ENCODE measurements around the gene CCDC88B.

Gene CCDC88B

GRCh38 chr11:64355078-64355940 lies 15.3 kb downstream of the CCDC88B start:
- peaks cover 3% of the 10 kb centered on the region for H3K36me3 ChIP-seq (ENCODE audit: control insufficient read depth, insufficient read depth, low read length)
- no peak overlapping the region for H3K9ac ChIP-seq (ENCODE audit: low read depth, low read length)
- no peaks in the 10 kb centered on the region for H3K27me3 ChIP-seq (ENCODE audit: control insufficient read depth, insufficient read depth, low read length)
- H3K4me3 ChIP-seq (ENCODE audit: low read depth, low read length): peak overlapping the region; percentile 8
- H3K4me1 ChIP-seq (ENCODE audit: control insufficient read depth, insufficient read depth, low read length): peaks cover 6% of the 10 kb centered on the region
- no peaks in the 10 kb centered on the region for H3K9me3 ChIP-seq (ENCODE audit: control insufficient read depth, insufficient read depth, low read length)

DNA sequence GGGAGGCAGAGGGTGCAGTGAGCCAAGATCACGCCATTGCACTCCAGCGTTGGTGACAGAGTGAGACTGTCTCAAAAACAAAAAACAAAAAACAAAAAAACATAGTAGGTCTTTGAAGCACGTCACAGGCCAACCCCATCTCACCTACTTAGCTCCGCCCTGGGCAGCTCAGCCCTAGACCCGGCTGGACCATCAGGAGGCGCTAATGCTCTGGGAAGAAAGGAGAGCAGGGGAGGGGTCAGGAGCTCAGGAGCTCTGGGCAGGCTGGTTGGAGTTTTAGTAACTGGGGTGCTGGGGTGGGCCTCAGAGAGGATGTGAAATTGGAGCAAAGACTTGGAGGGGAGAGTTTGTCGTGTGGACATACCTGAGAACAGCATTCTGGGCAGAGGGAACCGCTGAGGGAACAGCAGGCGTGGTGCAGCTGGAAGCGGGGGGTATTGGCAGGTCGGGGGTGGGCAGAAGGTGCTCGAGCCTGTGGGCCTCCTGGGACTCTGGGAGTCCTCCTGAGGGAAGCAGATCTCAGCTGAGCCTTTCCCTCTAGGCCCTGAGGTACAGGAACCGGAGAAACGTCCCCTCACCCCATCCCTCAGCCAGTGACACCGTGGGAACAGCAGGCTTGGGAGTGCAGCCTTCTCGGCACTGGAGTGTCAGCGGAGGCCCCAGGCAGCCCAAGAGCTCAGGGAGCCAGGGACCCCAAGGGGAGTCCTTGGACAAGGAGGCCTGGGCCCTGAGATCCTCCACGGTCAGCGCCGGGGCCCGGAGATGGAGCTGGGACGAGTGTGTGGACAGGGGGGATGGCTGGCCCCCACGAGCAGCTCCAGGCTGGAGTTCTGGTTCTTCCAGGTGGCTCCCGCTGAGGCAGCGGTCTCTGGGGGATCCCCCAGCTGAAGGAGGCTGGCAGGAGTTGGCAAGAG lies 16.8 kb downstream of the CCDC88B start:
- H3K27me3 ChIP-seq (ENCODE audit: control insufficient read depth, insufficient read depth, low read length): no peaks in the 10 kb centered on the region
- H3K9me3 ChIP-seq (ENCODE audit: control insufficient read depth, insufficient read depth, low read length): no peaks in the 10 kb centered on the region
- H3K4me1 ChIP-seq (ENCODE audit: control insufficient read depth, insufficient read depth, low read length): peaks cover 6% of the 10 kb centered on the region
- no peak overlapping the region for H3K9ac ChIP-seq (ENCODE audit: low read depth, low read length)
- peaks cover 8% of the 10 kb centered on the region for H3K36me3 ChIP-seq (ENCODE audit: control insufficient read depth, insufficient read depth, low read length)
- H3K4me3 ChIP-seq (ENCODE audit: low read depth, low read length): no peak overlapping the region

DNA sequence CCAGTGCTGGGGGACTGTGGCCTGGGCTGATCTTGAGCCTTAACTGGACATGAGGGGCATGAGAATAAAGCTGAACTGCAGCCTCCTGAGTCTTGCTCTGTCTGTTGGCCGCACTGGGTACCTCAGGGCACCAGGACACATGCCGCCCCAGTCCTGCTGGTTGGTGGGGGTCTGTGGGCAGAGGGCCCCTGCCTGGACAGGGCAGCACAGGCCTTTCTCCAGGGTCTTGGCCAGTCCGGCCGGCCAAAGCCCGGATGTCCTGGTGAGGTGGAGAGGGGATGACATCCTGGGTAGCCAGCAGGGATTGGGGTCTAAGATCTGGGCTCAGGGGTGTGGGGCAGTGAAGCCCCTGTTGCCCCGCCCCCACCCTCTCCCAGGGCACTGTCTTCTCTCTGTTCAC lies 17.4 kb downstream of the CCDC88B start:
- Histone ChIP-seq H3K27me3 (ENCODE audit: control insufficient read depth, insufficient read depth, low read length) (no peaks in the 10 kb centered on the region), H3K9me3 (ENCODE audit: control insufficient read depth, insufficient read depth, low read length) (no peaks in the 10 kb centered on the region), H3K4me3 (ENCODE audit: low read depth, low read length) (no peak overlapping the region), H3K4me1 (ENCODE audit: control insufficient read depth, insufficient read depth, low read length) (peaks cover 6% of the 10 kb centered on the region), H3K9ac (ENCODE audit: low read depth, low read length) (no peak overlapping the region), H3K36me3 (ENCODE audit: control insufficient read depth, insufficient read depth, low read length) (peaks cover 15% of the 10 kb centered on the region)

DNA sequence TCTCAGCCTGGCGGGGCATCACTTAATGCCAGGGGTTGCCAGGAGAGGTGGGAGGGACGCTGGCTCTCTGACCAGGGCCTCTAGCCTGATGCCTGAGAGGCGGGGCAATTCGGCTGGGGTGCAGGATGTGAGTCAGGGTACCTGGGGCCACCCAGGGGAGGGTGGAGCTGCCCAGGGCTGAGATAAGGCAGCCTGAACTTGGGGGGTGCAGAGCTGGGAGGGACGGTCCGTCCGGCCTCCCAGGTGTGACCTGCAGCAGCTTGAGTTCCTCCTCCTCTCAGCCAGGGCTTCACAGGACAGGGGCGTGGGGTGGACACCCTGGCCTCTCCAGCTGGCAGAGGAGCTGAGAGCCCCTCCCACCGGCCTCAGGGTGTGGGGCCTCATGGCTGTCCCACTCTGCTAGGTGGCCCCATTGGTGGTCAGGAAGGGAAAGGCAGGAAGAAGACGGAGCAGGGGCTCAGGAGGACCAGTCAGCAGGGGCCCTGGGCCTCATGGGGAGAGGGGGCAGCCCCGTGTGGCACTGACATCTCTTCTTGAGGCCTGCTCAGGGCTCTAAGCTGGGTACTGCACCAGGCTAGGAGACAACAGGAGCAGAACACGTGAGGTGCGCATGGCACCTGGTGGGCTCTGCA lies 18.0 kb downstream of the CCDC88B start:
- no peaks in the 10 kb centered on the region for H3K27me3 ChIP-seq (ENCODE audit: control insufficient read depth, insufficient read depth, low read length)
- H3K4me3 ChIP-seq (ENCODE audit: low read depth, low read length): no peak overlapping the region
- H3K4me1 ChIP-seq (ENCODE audit: control insufficient read depth, insufficient read depth, low read length): peaks cover 6% of the 10 kb centered on the region
- no peaks in the 10 kb centered on the region for H3K9me3 ChIP-seq (ENCODE audit: control insufficient read depth, insufficient read depth, low read length)
- no peak overlapping the region for H3K9ac ChIP-seq (ENCODE audit: low read depth, low read length)
- peaks cover 16% of the 10 kb centered on the region for H3K36me3 ChIP-seq (ENCODE audit: control insufficient read depth, insufficient read depth, low read length)

GRCh38 chr11:64358536-64358906 lies 18.5 kb downstream of the CCDC88B start:
- Histone ChIP-seq H3K4me3 (ENCODE audit: low read depth, low read length) (peak overlapping the region; percentile 85), H3K27me3 (ENCODE audit: control insufficient read depth, insufficient read depth, low read length) (no peaks in the 10 kb centered on the region), H3K36me3 (ENCODE audit: control insufficient read depth, insufficient read depth, low read length) (peaks cover 15% of the 10 kb centered on the region), H3K9me3 (ENCODE audit: control insufficient read depth, insufficient read depth, low read length) (no peaks in the 10 kb centered on the region), H3K9ac (ENCODE audit: low read depth, low read length) (no peak overlapping the region), H3K4me1 (ENCODE audit: control insufficient read depth, insufficient read depth, low read length) (peaks cover 6% of the 10 kb centered on the region)

- H3K4me3 ChIP-seq (ENCODE audit: low read depth, low read length): peak within 1 kb of the TSS; percentile 85
- no peaks in the 10 kb centered on the region for H3K27me3 ChIP-seq (ENCODE audit: control insufficient read depth, insufficient read depth, low read length)
- no peaks in the 10 kb centered on the region for H3K9me3 ChIP-seq (ENCODE audit: control insufficient read depth, insufficient read depth, low read length)
- H3K4me1 ChIP-seq (ENCODE audit: control insufficient read depth, insufficient read depth, low read length): peaks cover 6% of the 10 kb centered on the region
- H3K36me3 ChIP-seq (ENCODE audit: control insufficient read depth, insufficient read depth, low read length): peaks cover 13% of the 10 kb centered on the region
- H3K9ac ChIP-seq (ENCODE audit: low read depth, low read length): peak within 1 kb of the TSS; percentile 76
These were observed 19.1 kb downstream of the CCDC88B start, which contains the start of gene RPS6KA4 for GRCh38 chr11:64358907-64359711. Gene RPS6KA4 (plus strand): TSS chr11:64359162. CDS start chr11:64359236, 74 bp downstream.

- peaks cover 6% of the 10 kb centered on the region for H3K4me1 ChIP-seq (ENCODE audit: control insufficient read depth, insufficient read depth, low read length)
- peak overlapping the region; percentile 85 for H3K4me3 ChIP-seq (ENCODE audit: low read depth, low read length)
- no peaks in the 10 kb centered on the region for H3K27me3 ChIP-seq (ENCODE audit: control insufficient read depth, insufficient read depth, low read length)
- H3K36me3 ChIP-seq (ENCODE audit: control insufficient read depth, insufficient read depth, low read length): peaks cover 13% of the 10 kb centered on the region
- H3K9me3 ChIP-seq (ENCODE audit: control insufficient read depth, insufficient read depth, low read length): no peaks in the 10 kb centered on the region
- no peak overlapping the region for H3K9ac ChIP-seq (ENCODE audit: low read depth, low read length)
These were observed 19.9 kb downstream of the CCDC88B start for GRCh38 chr11:64359712-64360445.

GRCh38 chr11:64360448-64360921 lies 20.5 kb downstream of the CCDC88B start:
- Histone ChIP-seq H3K9ac (ENCODE audit: low read depth, low read length) (no peak overlapping the region), H3K27me3 (ENCODE audit: control insufficient read depth, insufficient read depth, low read length) (no peaks in the 10 kb centered on the region), H3K4me3 (ENCODE audit: low read depth, low read length) (no peak overlapping the region), H3K36me3 (ENCODE audit: control insufficient read depth, insufficient read depth, low read length) (peaks cover 15% of the 10 kb centered on the region), H3K9me3 (ENCODE audit: control insufficient read depth, insufficient read depth, low read length) (no peaks in the 10 kb centered on the region), H3K4me1 (ENCODE audit: control insufficient read depth, insufficient read depth, low read length) (peaks cover 2% of the 10 kb centered on the region)

- Histone ChIP-seq H3K4me3 (ENCODE audit: low read depth, low read length) (no peak overlapping the region), H3K36me3 (ENCODE audit: control insufficient read depth, insufficient read depth, low read length) (peaks cover 15% of the 10 kb centered on the region), H3K9ac (ENCODE audit: low read depth, low read length) (no peak overlapping the region), H3K9me3 (ENCODE audit: control insufficient read depth, insufficient read depth, low read length) (no peaks in the 10 kb centered on the region), H3K27me3 (ENCODE audit: control insufficient read depth, insufficient read depth, low read length) (no peaks in the 10 kb centered on the region), H3K4me1 (ENCODE audit: control insufficient read depth, insufficient read depth, low read length) (peaks cover 1% of the 10 kb centered on the region)
These were observed 21.7 kb downstream of the CCDC88B start for GRCh38 chr11:64361659-64362058.

DNA sequence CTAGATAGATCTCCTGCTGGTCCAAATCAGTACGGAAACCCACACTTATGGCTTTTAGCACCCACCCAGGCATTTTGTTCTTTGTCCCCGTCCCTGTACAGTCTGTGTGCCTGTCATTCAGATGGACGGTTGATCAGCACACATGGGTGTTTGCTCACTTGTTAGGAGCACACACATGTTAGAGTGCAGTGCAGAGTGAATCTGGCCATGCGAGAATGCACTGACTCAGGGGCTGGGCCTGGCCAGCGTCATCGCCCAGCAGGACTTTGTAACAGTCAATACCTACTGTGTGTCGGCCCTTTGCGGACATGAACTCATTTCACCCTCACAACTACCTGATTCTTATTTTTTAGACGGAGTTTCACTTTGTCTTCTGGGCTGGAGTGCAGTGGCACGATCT lies 22.3 kb downstream of the CCDC88B start:
- no peaks in the 10 kb centered on the region for H3K9me3 ChIP-seq (ENCODE audit: control insufficient read depth, insufficient read depth, low read length)
- no peaks in the 10 kb centered on the region for H3K27me3 ChIP-seq (ENCODE audit: control insufficient read depth, insufficient read depth, low read length)
- H3K4me1 ChIP-seq (ENCODE audit: control insufficient read depth, insufficient read depth, low read length): no peaks in the 10 kb centered on the region
- no peak overlapping the region for H3K9ac ChIP-seq (ENCODE audit: low read depth, low read length)
- peaks cover 15% of the 10 kb centered on the region for H3K36me3 ChIP-seq (ENCODE audit: control insufficient read depth, insufficient read depth, low read length)
- H3K4me3 ChIP-seq (ENCODE audit: low read depth, low read length): no peak overlapping the region
